HG03060 (cell line): ENCODE measurements around the gene AURKAIP1.

ENCODE experiments used
- ATAC-seq: cut with Tn5 transposase; IDR thresholded peaks from one replicate; pipeline ENCODE4 v1.9.1; 2021; ENCODE audit warnings: low read depth, moderate number of reproducible peaks; ENCODE audit not compliant: unreplicated experiment

Gene AURKAIP1

DNA sequence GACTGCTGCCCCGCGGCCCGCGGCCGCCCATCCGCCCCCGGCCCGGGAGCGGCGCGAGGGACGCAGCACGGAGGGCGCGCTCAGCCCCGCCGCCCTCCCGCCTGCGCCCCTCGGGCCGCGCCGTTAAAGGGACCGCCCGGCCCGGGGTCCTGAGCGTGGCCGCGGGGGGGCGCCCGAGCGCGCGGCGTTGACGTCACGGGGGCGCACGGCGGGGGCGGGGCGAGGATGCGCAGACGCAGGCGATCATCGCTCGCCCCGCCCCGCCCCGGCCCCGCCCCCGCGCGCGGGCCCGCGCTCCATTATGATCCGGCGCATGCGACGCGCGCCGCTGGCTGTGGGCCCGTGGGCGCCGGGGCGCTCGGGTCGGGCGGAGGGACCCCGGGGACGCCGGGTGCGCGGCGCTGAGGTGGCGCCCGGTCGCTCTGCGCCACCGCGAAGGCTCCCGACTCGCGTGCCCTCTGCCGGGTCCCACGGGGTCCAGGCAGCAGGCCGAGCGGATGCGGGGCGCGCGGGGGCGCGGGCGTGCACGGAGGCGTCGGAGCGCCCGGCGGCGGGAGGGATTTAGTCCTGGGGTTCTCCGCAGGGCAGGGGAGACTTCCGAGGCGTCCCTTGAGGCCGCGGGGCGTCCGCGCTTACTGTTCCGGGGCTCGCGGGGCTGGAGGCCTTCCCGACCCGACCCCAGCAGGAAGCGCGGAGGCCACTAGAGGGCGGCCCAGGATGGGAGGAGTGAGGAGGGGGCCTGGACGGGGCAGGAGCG is 25.6 kb downstream of the AURKAIP1 start, which contains the start of gene DVL1:
Gene DVL1, minus strand, starts transcription at position 163 of the 757 bp plus-strand sequence. CDS start 353 bp downstream, outside the sequence.
- no peak for ATAC-seq

DNA sequence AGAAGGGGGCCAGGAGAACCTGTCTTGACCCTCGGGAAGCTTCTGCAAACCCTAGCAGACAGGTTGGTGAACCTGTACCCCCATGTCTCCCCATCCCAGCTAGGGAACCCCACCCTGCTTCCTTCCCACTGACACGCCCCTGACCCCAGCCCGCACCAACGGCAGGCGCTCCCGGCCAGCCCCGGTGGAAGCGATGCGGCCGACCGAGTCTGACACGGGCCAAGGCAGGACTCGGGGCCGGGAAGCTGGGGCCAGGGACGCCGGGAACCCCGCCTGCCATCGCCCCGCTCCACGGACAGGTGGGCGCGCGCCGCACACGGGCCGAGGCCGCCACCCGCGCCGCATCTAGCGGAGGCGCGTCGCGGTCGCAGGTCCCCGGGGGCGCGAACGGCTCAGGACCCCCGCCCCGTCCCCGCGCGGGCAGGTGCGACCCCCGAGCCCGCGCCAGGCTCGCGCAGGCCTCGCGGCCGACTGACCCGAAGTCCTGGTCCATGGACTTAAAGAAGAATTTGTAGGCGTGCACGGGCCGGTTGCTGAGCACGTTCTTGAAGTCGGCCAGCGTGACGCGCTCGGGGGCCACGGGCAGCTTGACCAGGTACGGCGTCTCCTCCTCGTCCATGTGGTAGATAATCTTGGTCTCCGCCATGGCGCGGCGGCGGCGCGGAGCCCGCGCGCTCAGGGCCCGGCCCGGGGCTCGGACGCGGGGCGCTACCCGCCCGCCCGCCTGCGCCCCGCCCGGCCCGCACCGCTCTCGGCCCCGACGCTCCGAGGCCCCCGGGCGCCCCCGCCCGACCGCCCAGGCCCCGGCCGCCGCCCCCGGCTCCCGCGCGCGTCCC is 26.4 kb downstream of the AURKAIP1 start:
- ATAC-seq: no peak

DNA sequence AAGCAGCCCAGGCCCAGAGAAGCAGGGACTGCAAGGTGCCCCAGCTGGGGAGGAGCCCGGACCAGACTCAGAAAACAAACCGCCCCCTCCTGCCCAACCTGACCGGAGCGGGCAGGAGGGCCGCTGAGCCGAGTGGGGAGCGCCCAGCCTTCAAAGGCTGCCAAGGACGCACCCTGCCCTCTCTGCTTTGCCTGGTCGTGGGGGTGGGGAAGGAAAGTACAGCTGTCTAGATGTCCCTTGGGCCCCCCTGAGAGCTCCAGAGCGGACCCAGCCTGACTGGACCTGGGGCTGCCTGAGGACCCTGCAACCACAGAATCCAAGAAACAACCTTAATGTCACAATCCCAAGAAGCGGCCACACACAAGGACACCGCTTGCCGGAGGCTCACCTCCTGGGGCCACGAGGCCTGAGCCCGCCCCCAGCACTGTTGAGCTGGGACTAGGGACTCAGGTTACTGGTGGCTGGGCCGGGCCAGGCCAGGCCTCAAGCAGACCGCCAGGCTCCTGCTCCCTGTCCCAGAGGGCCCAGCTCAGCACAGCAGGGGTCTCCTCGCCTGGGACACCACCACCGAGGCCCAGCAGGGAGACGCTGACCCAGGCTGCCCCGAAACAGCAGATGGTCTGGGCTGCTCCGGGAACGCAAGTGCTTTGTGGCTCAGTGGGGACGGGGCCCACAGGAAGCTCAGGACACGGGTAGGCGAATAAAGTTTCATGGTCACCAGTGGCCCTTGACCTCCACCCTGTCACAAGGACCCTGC is 27.2 kb downstream of the AURKAIP1 start:
- no peak for ATAC-seq

DNA sequence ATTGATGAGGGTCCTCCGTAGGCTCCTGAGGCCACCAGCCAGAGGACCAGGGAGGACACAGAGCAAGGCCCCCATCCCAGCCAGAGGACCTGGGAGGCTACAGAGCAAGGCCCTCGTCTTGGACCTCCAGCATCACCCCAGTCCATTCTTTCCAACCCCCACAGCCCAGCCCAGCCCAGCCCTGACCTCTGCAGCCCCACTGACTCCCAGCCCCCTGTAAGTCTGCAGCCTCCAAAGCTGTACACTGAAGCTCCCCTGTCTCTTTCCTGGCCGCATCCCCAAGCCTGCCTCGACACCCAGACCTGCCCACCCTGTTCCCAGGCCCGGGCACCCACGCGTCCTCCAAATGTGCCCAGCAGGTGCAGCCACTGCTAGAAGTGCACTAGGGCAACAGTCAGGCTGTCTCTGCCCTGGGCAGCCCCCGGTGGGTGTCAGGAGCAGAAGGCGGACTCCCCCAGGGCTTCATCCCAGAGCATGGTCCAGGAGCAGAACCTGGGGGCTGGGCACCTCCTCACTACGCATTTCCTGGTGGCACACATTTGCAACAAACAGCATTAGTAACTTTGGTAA is 27.9 kb downstream of the AURKAIP1 start:
- ATAC-seq: no peak

DNA sequence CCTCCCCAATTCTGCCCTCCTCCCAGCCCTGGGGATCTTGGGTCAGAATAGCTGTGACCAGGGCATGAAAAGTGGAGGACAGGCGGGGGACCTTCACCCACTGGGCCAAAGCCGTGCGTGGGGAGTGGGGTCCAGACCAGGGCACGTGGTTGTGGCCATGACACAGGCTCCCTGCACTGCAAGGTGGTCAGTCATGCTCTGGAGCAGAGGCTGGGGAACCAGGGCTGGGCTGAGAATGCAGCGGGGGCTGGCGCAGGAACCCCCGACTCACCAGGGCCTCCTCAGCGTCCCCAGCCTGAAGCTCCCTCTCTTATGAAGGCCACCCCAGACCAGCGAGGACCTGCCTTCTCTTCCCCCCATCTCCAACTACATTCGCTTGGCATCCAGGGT is 28.5 kb downstream of the AURKAIP1 start:
- no peak for ATAC-seq

DNA sequence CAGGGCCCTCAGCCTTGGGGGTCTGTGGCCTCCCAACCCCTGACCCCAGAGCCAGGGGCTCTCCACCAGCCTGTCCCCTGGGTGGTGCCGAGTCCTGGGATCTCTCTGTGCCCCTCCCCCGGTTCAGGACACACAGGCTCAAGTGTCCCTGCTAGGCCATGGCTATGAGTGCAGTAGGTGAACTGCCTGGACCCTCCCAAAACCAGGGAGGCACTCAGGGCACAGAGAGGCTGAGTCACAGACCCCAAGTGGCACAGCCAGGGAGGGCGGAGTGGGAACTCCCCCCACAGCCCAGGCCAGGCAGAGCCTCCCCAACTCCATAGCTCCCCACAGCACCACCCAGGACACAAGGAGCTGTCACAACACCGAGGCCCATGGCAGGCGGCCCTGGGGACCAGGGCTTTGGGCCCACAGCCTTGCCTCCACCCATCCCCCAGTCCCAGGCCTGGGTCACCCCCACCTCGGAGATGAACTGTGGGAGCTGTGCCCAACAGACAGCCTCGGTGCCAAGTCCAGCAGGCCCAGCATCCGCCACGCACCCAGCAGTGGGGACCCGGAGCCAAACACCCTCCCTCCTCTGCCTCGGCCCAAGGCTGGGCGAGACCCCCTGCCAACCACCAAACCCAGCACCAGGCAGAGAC is 29.0 kb downstream of the AURKAIP1 start:
- no peak for ATAC-seq

DNA sequence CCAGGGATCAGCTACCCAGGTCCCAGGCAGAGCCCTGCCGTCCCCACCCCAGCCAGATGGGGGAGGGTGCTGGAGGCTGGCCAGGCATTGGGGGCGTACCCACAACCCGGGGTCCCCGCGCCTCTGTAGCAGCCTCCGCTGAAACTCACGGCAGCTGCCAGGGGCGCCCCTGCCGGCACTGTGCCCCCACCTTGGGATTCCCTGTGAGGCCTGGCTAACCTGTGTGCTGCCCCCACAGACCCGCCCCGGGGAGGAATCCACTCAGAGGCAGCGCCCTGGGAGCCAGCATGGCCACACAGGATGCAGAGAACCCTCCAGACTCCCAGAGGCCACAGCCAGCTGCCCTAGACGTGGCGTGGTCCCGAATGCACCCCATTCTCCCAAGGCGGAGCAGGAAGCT is 29.6 kb downstream of the AURKAIP1 start:
- no peak for ATAC-seq

DNA sequence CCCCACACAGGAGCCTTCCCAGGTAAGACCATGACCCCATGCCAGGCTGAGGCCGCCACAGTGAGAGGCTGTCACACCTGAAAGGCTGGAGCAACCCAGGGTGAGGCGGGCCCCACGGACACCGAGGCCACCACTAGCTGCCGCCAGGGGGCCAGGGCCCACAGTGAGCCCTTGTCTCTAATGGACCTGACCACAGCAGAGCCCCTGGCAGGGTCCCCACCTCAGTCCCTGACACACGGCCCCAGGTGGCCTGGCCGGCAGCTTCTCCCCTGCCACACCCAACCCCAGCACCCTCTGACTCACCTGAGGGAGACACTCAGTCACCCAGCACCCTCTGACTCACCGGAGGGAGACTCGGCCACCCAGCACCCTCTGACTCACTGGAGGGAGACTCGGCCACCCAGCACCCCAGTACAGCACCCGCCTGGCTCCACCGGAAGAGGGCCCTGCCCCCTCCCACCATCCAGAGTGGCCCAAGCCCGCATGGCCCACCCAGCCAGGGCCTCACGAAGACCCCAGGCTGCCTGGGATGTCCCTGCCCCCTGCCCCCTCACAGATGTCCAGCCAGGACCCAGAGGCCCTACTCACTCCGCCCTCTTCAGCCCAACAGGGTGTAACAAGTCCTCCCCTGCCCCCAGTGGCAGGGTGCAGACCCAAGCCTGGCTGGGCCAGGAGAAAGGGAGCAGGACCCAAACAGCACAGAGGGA is 30.2 kb downstream of the AURKAIP1 start:
- ATAC-seq: no peak

DNA sequence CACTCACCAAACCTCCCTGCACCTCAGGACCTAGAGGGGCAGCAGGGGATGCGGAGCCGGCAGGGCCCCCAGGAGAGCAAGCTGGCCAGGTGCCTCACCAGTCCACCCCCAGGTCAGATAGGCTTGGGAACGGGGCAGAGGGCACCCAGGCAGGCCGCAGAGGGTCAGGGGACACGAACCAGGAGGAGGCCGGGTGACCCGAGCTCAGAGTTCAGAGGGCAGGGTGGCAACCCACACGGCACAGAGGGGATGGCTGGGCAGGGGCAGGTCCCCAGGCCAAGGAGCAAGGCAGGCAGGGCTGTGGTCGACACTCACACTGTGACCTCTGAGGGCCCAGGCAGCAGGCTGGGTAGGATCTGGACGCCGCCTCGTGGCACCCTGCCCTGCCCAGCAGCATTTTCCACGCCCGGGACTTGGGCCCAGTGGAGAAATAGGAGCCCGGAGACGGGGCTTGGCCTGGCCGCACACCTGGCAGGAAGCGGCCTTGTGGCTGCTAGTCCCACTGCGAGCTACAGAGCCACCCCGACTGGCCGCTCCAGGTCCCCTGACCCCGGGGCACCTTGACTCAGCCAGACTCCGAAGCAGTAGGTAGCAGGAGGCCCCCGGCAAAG is 31.1 kb downstream of the AURKAIP1 start:
- ATAC-seq: no peak

DNA sequence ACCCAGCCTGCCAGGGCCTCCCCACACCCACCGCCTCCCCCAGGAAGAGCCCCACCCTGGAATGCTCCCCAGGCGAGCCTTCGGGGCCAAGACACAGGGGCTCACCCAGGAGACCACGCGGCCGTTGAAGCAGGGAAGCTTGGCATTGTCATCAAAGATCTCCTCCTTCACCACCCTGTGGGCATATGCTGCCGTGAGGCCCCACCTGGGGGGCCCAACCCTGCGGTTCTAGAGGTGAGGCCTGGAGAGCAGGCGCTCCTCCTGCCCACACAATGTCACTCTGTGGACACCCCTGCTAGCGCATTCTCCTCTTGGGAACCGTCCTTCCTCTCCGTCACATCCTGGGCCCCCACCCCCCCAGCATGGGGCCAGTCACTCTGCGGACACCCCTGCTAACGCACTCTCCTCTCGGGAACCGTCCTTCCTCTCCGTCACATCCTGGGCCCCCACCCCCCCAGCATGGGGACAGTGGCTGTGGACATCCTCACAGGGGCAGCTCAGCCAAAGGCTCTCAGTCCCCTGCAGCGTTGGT is 32.4 kb downstream of the AURKAIP1 start:
- ATAC-seq: no peak

DNA sequence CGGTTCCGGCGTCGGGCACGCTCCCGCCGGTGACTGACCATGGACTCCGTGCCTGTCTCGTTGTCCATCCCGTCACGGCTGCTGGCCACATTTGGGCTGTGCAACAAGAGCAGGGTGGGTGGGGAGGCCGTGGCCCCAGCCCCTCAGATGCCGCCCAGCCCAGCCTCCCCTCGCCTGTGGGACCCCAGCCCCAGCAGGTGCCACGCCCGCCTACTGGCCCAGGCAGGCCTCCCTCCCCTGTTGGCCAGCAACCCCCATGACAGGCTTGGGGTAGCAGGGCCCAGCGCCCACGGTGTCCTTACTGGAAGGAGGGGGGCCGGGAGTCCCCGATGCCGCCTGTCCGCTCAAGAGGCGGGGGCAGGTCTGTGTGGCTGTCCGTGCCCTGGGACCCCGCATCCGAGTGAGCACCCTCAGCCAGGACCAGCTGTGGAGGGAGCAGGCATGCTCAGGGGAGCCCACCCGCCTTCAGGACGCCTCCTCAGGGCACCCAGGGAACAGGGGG is 32.9 kb downstream of the AURKAIP1 start:
- ATAC-seq: no peak

DNA sequence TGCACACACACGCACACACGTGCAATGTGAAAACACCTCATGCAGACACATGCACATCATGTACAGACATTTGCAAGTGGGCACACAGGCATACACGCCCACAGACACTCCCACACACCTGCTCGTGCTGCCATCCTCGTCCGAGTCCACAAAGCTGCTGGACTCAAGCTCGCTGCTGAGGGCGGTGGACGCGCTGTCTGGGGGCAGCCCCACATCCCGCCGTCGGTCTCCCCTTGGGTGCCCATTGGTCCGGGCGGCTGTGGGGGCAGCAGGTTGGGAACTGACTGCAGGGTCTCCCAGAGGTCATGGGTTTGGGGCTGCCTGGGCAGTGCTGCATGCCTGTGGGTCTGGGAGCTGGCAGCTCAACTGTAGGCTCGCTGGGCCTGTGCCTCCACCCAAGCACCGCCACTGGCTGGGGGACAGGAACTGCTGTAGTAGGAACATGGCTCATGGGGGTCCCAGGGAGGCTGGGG is 33.4 kb downstream of the AURKAIP1 start:
- no peak for ATAC-seq

DNA sequence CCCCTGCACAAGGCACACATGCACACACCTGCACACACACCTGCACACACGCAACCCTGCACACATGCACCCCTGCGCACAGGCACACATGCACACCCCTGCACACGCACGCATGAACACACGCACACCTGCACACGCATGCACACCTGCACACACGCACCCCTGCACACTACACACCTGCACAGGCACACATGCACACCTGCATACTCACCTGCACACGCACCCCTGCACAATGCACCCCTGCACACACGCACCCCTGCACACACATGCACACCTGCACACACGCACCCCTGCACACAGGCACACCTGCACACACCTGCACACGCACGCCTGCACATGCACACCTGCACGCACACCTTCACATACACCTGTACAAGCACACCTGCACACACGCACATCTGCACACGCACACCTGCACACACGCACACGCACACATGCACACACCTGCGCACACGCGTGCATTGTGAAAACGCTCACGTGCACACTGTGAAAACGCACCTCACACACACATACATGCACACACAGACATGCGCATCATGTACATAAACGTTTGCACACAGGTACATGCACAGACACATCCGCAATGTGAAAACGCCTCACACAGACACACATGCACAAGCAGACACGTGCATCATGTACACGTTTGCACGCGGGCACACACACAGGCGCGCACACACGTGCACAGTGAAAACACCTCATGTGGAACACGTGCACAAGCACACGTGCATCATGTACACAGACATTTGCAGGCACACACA is 34.0 kb downstream of the AURKAIP1 start:
- no peak for ATAC-seq

DNA sequence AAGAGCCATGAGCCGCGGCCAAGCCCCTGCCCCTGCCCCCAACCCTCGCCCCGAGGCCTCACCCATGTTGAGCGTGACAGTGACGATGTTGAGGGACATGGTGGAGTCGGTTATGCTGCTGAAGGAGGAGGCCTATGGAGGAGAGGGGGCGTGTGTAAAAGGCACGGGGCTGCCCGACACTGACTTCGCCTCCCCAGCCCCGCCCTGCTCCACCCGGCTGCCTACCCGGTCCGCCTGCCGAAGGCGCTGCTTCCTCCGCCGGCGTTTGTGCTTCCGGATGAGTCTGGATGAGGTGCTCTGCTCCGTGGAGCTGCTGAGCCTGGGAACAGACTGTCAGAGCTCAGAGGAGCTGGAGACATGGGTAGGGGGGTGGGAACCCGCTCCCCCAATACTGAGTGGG is 34.8 kb downstream of the AURKAIP1 start:
- ATAC-seq: no peak

DNA sequence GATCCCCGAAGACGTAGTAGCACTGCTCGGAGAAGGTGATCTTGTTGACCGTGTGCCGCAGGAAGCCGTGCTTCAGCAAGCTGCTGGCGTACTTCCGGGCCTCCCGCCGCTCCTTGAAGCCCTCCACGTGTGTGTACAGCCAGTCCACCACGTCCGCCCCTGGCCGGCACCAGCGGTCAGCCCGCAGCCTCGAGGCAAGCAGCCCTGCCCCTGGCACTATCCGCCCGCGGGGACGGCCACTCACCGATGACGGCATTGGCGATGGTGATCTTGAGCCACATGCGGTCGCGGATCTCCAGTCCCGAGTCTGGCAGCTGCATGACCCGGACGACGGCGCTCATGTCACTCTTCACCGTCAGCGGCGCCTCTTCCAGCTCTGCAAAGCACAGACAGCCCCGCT is 36.7 kb downstream of the AURKAIP1 start:
- no peak for ATAC-seq

DNA sequence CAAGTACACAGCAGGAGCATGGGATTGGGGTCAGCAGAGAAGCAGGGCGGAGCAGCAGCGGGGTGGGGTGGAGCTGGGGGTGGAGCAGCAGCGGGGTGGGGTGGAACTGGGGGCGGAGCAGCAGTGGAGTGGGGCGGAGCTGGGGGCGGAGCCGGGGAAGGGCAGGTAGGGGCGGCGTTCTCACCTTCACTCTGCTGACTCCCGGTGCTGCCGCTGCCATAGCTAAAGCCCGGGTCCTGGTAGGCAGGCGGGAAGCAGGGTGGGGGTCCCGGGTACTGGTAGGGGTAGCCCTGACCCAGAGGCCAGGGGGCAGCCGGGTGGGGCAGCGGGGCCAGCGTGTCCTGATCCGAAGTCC is 37.2 kb downstream of the AURKAIP1 start:
- no peak for ATAC-seq

DNA sequence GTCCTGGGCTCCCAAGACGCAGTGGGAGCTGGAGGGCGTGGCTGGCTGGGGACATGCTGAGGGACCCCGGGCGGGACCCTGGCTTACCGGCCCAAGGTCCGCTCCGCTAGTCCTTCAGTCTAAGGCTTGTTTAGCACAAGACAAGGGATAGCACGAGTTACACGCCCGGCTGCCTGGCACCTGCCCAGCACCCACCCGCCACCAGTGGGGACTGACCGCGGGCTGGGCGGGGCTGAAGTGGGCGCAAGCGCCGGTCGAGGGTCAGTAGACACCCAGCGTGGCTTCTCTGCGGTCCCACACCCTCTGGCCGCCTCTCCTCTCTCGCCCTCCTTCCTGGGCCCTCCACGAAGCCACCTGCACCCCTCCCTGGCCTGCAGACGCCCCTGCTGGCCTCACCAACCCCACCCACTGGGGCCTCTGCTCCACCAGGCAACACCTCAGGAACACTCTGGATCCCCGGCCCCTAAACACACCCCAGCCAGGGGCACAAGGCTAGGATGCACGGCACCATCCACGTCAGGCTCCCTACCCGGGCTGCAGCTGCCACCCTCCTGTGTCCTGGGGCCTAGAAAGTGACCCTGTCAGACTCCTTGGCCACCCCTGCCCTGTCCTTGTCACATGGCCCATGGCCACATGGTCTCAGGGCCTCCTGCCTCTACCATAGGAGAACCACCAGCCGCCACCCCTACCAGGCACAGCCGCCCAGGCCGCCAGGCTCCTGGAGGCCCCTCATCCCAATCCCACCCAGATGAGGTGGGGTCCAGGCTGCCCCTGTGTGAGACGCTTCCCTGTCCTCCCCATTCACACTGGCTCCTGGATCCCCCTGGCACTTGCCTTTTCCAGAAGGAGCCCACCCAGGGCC is 37.8 kb downstream of the AURKAIP1 start:
- no peak for ATAC-seq
